Adipocyte (in vitro differentiated cells): Measurements from ENCODE around the gene TM9SF1.
A peak's percentile ranks its signal among the peaks of the same experiment; 100 is the strongest.

Experiments used
- DNase-seq: peaks from one replicate; pipeline ENCODE4 v3.0.0-alpha.2; 2015; ENCODE audit warnings: low read depth
- H3K27me3 ChIP-seq: replicated peaks from 2 replicates; pipeline ENCODE4 v1.7.0; 2013; ENCODE audit warnings: mild to moderate bottlenecking, low read length, moderate library complexity; ENCODE audit not compliant: control insufficient read depth, insufficient read depth
- H3K36me3 ChIP-seq: 2 replicates; pipeline ENCODE4 v1.7.0; 2013; ENCODE audit warnings: low read length, mild to moderate bottlenecking, moderate library complexity; ENCODE audit not compliant: control insufficient read depth, insufficient read depth, severe bottlenecking
- H3K4me1 ChIP-seq: 2 replicates; pipeline ENCODE4 v1.7.0; 2013; ENCODE audit warnings: mild to moderate bottlenecking, low read length, moderate library complexity; ENCODE audit not compliant: control insufficient read depth, insufficient read depth
- H3K4me3 ChIP-seq: 2 replicates; pipeline ENCODE4 v1.7.0; 2013; ENCODE audit warnings: mild to moderate bottlenecking, low read length, moderate library complexity
- H3K9ac ChIP-seq: 2 replicates; pipeline ENCODE4 v1.7.0; 2013; ENCODE audit warnings: mild to moderate bottlenecking, low read length, moderate library complexity
- H3K9me3 ChIP-seq: 2 replicates; pipeline ENCODE4 v1.7.0; 2013; ENCODE audit warnings: mild to moderate bottlenecking, low read length, moderate library complexity; ENCODE audit not compliant: control insufficient read depth

TM9SF1 gene

GRCh38 chr14:24171422-24172260 is 23.6 kb downstream of the TM9SF1 start, which contains the start of gene REC8:
Gene REC8, plus strand, starts transcription at chr14:24172080. Its CDS starts 473 bp downstream, at chr14:24172553.
- no peak within 1 kb of the TSS for H3K4me3 ChIP-seq
- no peaks in the 10 kb centered on the region for H3K27me3 ChIP-seq
- no peak within 1 kb of the TSS for H3K9ac ChIP-seq
- no peaks in the 10 kb centered on the region for H3K4me1 ChIP-seq
- DNase-seq = no peak
- H3K9me3 ChIP-seq = no peaks in the 10 kb centered on the region
- H3K36me3 ChIP-seq = peaks cover 16% of the 10 kb centered on the region

GRCh38 chr14:24167469-24168114 is 27.6 kb downstream of the TM9SF1 start:
- no peak overlapping the region for H3K4me3 ChIP-seq
- H3K36me3 ChIP-seq = peaks cover 48% of the 10 kb centered on the region
- H3K4me1 ChIP-seq = no peaks in the 10 kb centered on the region
- H3K27me3 ChIP-seq = no peaks in the 10 kb centered on the region
- H3K9ac ChIP-seq = no peak overlapping the region
- no peak for DNase-seq
- no peaks in the 10 kb centered on the region for H3K9me3 ChIP-seq

- no peak overlapping the region for H3K4me3 ChIP-seq
- H3K27me3 ChIP-seq = no peaks in the 10 kb centered on the region
- H3K36me3 ChIP-seq = peaks cover 48% of the 10 kb centered on the region
- no peak for DNase-seq
- H3K4me1 ChIP-seq = peaks cover 13% of the 10 kb centered on the region
- H3K9ac ChIP-seq = no peak overlapping the region
- H3K9me3 ChIP-seq = no peaks in the 10 kb centered on the region
These were observed 29.5 kb downstream of the TM9SF1 start for GRCh38 chr14:24165785-24166184.

- no peak for DNase-seq
- H3K9me3 ChIP-seq = no peaks in the 10 kb centered on the region
- no peak overlapping the region for H3K4me3 ChIP-seq
- no peaks in the 10 kb centered on the region for H3K27me3 ChIP-seq
- no peak overlapping the region for H3K9ac ChIP-seq
- peaks cover 60% of the 10 kb centered on the region for H3K36me3 ChIP-seq
- H3K4me1 ChIP-seq = peaks cover 13% of the 10 kb centered on the region
These were observed 30.7 kb downstream of the TM9SF1 start for GRCh38 chr14:24164518-24164991.

DNA sequence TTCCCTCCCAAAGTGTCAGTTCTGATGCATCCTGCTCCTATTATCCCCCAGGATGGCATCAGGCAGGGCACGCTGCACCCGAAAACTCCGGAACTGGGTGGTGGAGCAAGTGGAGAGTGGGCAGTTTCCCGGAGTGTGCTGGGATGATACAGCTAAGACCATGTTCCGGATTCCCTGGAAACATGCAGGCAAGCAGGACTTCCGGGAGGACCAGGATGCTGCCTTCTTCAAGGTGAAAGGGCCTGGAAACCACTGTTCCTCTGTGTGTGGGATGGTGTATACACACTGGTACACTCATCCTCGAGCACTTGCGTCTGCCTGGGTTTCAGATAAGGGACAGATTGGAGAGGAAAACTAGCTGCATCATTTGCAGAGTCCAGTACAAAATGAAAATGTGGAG is 33.1 kb downstream of the TM9SF1 start:
- H3K36me3 ChIP-seq = peaks cover 71% of the 10 kb centered on the region
- peaks cover 13% of the 10 kb centered on the region for H3K4me1 ChIP-seq
- H3K9me3 ChIP-seq = no peaks in the 10 kb centered on the region
- peak overlapping the region; percentile 96 for H3K9ac ChIP-seq
- peak overlapping the region; percentile 92 for H3K4me3 ChIP-seq
- H3K27me3 ChIP-seq = no peaks in the 10 kb centered on the region
- no peak for DNase-seq

- no peaks in the 10 kb centered on the region for H3K27me3 ChIP-seq
- H3K4me1 ChIP-seq = peaks cover 13% of the 10 kb centered on the region
- H3K4me3 ChIP-seq = peak within 1 kb of the TSS; percentile 92
- DNase-seq = peak; percentile 97
- H3K9me3 ChIP-seq = no peaks in the 10 kb centered on the region
- peaks cover 71% of the 10 kb centered on the region for H3K36me3 ChIP-seq
- H3K9ac ChIP-seq = peak within 1 kb of the TSS; percentile 96
These were observed 34.1 kb downstream of the TM9SF1 start, which contains the start of gene IRF9 for GRCh38 chr14:24160850-24161804. Gene IRF9, plus strand, starts transcription at chr14:24161265. Its CDS starts 880 bp downstream, at chr14:24162145.

DNA sequence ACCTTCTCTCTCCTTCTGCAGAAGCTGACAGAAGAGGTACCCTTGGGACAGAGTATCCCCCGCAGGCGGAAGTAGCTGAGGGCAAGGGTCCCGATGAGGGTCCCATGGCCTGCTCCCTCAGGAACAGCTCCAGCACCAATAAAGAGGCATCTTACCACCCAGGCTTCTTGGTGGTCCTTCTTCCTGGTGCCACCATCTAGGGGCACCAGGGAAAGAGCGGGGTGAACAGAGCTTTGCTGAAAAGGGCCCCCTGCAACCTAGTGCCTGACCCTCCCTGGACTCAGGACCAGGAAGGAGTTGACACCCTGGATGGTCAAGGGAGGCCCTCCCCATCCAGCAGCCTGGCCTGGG is 34.8 kb downstream of the TM9SF1 start:
- no peak for DNase-seq
- H3K9ac ChIP-seq = no peak overlapping the region

GRCh38 chr14:24159777-24160498 is 35.3 kb downstream of the TM9SF1 start:
- H3K9me3 ChIP-seq = no peaks in the 10 kb centered on the region
- no peak for DNase-seq
- H3K36me3 ChIP-seq = peaks cover 71% of the 10 kb centered on the region
- H3K4me1 ChIP-seq = peaks cover 13% of the 10 kb centered on the region
- H3K27me3 ChIP-seq = no peaks in the 10 kb centered on the region
- no peak overlapping the region for H3K4me3 ChIP-seq
- no peak overlapping the region for H3K9ac ChIP-seq

More for the DNA sequence above, 34.8 kb downstream of the TM9SF1 start:
- no peaks in the 10 kb centered on the region for H3K27me3 ChIP-seq
- no peaks in the 10 kb centered on the region for H3K9me3 ChIP-seq
- peaks cover 13% of the 10 kb centered on the region for H3K4me1 ChIP-seq
- H3K36me3 ChIP-seq = peaks cover 71% of the 10 kb centered on the region
- no peak overlapping the region for H3K4me3 ChIP-seq

DNA sequence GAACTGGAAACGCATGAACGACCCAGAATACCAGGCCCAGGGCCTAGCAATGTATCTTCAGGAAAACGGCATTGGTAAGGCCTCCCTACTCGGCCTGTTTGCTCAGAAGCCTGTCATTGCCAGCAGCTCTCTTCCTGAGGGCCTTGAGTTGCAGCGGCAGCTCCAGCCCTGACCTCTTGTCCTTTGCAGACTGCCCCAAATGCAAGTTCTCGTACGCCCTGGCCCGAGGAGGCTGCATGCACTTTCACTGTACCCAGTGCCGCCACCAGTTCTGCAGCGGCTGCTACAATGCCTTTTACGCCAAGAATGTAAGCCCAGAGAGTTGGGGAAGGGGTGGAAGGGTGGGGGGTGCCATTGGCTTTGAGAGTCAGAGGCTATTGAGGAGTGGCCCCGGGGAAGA is 37.9 kb downstream of the TM9SF1 start:
- Histone ChIP-seq H3K36me3 (peaks cover 62% of the 10 kb centered on the region), H3K9ac (no peak overlapping the region), H3K27me3 (no peaks in the 10 kb centered on the region), H3K4me1 (peaks cover 12% of the 10 kb centered on the region), H3K4me3 (no peak overlapping the region), H3K9me3 (no peaks in the 10 kb centered on the region)
- no peak for DNase-seq

DNA sequence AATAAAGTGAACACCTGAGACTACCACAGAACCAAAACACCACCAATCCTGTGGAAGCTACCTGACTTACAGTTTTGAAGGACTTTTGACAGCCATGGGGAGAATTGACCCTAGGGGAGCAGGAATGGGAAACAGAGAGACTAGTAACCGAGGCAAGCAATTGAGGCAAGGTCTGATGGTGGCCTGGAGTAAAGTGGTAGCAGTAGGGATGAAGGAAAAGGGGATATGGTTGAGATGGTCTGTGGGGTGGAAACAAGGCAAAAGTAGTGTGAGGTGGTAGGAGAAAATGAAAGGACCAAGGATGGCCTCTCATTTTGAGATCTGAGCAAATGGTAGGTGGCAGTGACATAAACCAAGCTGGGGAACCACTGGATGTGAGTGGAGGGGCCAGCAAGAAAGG is 38.4 kb downstream of the TM9SF1 start:
- DNase-seq = no peak
- H3K9ac ChIP-seq = no peak overlapping the region
- peaks cover 7% of the 10 kb centered on the region for H3K4me1 ChIP-seq
- no peak overlapping the region for H3K4me3 ChIP-seq
- H3K27me3 ChIP-seq = no peaks in the 10 kb centered on the region
- H3K9me3 ChIP-seq = no peaks in the 10 kb centered on the region
- H3K36me3 ChIP-seq = peaks cover 67% of the 10 kb centered on the region
